KMS-11 (cell line): ENCODE measurements around the gene ELF5.

ENCODE experiments used
- H2AFZ ChIP-seq: fragments of 200-600 bp; sonication (generic); 2 replicates; pipeline ENCODE4 v1.6.1; 2016; ENCODE audit warnings: antibody characterized with exemption, mixed run types, low read depth
- H3K27ac ChIP-seq: fragments of 200-600 bp; sonication (generic); 2 replicates; pipeline ENCODE4 v1.6.1; 2016; ENCODE audit warnings: mild to moderate bottlenecking, mixed run types
- H3K27me3 ChIP-seq: fragments of 200-600 bp; sonication (generic); 2 replicates; pipeline ENCODE4 v1.6.1; 2017; ENCODE audit warnings: mild to moderate bottlenecking, low read depth, mixed run types, moderate library complexity; ENCODE audit not compliant: insufficient read depth
- H3K36me3 ChIP-seq: fragments of 200-600 bp; sonication (generic); 2 replicates; pipeline ENCODE4 v1.6.1; 2017; ENCODE audit warnings: mild to moderate bottlenecking, mixed run types; ENCODE audit not compliant: insufficient read depth
- H3K4me1 ChIP-seq: fragments of 200-600 bp; sonication (generic); 2 replicates; pipeline ENCODE4 v1.6.1; 2016; ENCODE audit warnings: mild to moderate bottlenecking, low read depth, mixed run types; ENCODE audit not compliant: poor library complexity, severe bottlenecking
- H3K4me2 ChIP-seq: fragments of 200-600 bp; sonication (generic); 2 replicates; pipeline ENCODE4 v1.7.0; 2016; ENCODE audit warnings: mild to moderate bottlenecking, mixed run types
- H3K4me3 ChIP-seq: fragments of 200-600 bp; sonication (generic); IDR thresholded peaks from 2 replicates; pipeline ENCODE4 v1.6.1; 2017; ENCODE audit warnings: low read depth, low read length, mixed read lengths; ENCODE audit not compliant: insufficient read depth
- H3K79me2 ChIP-seq: fragments of 200-600 bp; sonication (generic); 2 replicates; pipeline ENCODE4 v1.6.1; 2016; ENCODE audit warnings: low read depth, mixed run types; ENCODE audit not compliant: insufficient read depth
- H3K9ac ChIP-seq: fragments of 200-600 bp; sonication (generic); 2 replicates; pipeline ENCODE4 v1.6.1; 2016; ENCODE audit warnings: mild to moderate bottlenecking, mixed run types
- H4K20me1 ChIP-seq: fragments of 200-600 bp; sonication (generic); 2 replicates; pipeline ENCODE4 v1.6.1; 2016; ENCODE audit warnings: mild to moderate bottlenecking, mixed run types; ENCODE audit not compliant: insufficient read depth
- TF ChIP-seq, protein P1 (sequence below): fragments of 200-600 bp; sonication (generic); conservative IDR thresholded peaks from 2 replicates; pipeline ENCODE4 v1.6.1; 2017; ENCODE audit warnings: low read depth, mild to moderate bottlenecking, antibody characterized with exemption, low read length, moderate library complexity, mixed read lengths

ELF5 gene

DNA sequence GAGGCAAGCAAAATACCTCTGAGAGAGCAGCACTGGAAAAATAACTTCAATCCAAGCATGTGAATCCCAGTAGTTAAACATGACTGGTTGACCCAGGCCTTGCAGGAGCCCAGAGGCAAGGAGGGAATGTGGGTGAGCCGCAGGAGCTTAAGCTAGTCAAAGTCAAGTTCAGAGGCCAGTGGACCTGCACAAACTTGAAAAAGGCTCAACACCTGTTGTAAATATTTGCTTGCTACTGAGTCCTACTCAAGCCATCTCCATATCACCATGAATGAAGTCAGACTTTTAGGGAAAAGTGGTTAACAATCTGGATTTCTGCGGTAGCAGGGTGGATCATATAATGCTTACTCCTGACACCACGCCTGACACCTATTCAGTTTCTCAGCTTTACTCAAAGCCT lies 79.7 kb downstream of the ELF5 start:
- H3K4me1 ChIP-seq, result peaks cover 6% of the 10 kb centered on the region
- H2AFZ ChIP-seq, result no peak overlapping the region
- H3K79me2 ChIP-seq, result no peaks in the 10 kb centered on the region
- H3K9ac ChIP-seq, result no peak overlapping the region
- no peak overlapping the region for H3K4me3 ChIP-seq
- no peaks in the 10 kb centered on the region for H3K36me3 ChIP-seq
- H4K20me1 ChIP-seq, result no peaks in the 10 kb centered on the region
- H3K27me3 ChIP-seq, result no peaks in the 10 kb centered on the region
- H3K4me2 ChIP-seq, result no peak overlapping the region
- TF ChIP-seq, protein P1, sequence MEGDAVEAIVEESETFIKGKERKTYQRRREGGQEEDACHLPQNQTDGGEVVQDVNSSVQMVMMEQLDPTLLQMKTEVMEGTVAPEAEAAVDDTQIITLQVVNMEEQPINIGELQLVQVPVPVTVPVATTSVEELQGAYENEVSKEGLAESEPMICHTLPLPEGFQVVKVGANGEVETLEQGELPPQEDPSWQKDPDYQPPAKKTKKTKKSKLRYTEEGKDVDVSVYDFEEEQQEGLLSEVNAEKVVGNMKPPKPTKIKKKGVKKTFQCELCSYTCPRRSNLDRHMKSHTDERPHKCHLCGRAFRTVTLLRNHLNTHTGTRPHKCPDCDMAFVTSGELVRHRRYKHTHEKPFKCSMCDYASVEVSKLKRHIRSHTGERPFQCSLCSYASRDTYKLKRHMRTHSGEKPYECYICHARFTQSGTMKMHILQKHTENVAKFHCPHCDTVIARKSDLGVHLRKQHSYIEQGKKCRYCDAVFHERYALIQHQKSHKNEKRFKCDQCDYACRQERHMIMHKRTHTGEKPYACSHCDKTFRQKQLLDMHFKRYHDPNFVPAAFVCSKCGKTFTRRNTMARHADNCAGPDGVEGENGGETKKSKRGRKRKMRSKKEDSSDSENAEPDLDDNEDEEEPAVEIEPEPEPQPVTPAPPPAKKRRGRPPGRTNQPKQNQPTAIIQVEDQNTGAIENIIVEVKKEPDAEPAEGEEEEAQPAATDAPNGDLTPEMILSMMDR, result no peak
- no peak overlapping the region for H3K27ac ChIP-seq

DNA sequence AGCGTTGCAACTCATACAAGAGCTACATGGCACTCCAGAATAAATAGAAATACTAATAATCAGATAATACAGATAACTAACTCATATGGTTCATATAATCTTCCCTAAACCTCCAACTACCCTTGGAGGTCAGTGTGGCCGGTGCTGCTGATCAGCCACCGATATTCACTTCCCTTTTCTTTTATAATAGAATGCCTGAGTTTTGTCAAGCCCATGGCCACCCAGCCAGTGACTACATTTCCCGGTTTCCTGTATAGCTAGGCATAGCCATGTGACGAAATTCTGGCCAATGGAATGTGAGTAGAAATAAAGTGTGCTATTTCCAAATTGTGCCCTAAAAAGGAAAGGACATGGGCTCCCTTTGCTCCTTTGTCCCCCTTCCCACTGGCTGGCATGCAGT lies 80.8 kb downstream of the ELF5 start:
- no peaks in the 10 kb centered on the region for H3K36me3 ChIP-seq
- no peak overlapping the region for H2AFZ ChIP-seq
- H3K4me1 ChIP-seq, result peaks cover 6% of the 10 kb centered on the region
- TF ChIP-seq, protein P1, result no peak
- H3K4me2 ChIP-seq, result no peak overlapping the region
- no peak overlapping the region for H3K9ac ChIP-seq
- H4K20me1 ChIP-seq, result no peaks in the 10 kb centered on the region
- no peaks in the 10 kb centered on the region for H3K79me2 ChIP-seq
- no peak overlapping the region for H3K27ac ChIP-seq
- no peaks in the 10 kb centered on the region for H3K27me3 ChIP-seq
- H3K4me3 ChIP-seq, result no peak overlapping the region

DNA sequence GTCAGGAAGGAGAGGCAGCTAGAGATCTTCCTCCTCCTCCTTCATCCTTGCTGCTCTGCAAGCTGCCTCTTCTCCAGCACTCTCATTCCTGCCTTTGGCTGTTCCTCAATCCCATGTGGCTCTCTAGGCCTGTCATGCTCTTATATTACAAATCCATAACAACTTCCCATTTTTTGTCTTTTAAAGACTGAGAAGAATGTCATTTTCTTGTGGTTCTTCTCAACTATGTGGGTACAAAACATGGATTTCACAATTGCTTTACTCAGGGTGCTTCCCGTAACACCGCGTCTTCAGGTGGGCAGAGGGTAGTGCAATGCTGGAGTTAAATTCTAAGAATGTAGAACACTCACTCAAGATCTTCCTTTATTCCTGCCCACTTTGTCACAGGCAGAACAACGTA lies 81.6 kb downstream of the ELF5 start:
- no peaks in the 10 kb centered on the region for H3K27me3 ChIP-seq
- H3K4me1 ChIP-seq, result peaks cover 11% of the 10 kb centered on the region
- H3K36me3 ChIP-seq, result no peaks in the 10 kb centered on the region
- TF ChIP-seq, protein P1, result no peak
- no peak overlapping the region for H3K4me2 ChIP-seq
- H3K79me2 ChIP-seq, result no peaks in the 10 kb centered on the region
- H2AFZ ChIP-seq, result no peak overlapping the region
- no peak overlapping the region for H3K27ac ChIP-seq
- no peak overlapping the region for H3K4me3 ChIP-seq
- no peak overlapping the region for H3K9ac ChIP-seq
- no peaks in the 10 kb centered on the region for H4K20me1 ChIP-seq
